OCI-LY1 (cell line): Measurements from ENCODE around the gene TMEM37.

Source experiments
- H2AFZ ChIP-seq: fragments of 200-600 bp; sonication (generic), shearing (Covaris generic); 2 replicates; pipeline ENCODE4 v1.6.0; 2014; ENCODE audit warnings: antibody characterized with exemption, mild to moderate bottlenecking, low read length
- H3F3A ChIP-seq: fragments of 200-600 bp; sonication (generic), shearing (Covaris generic); 2 replicates; pipeline ENCODE4 v1.6.0; 2014; ENCODE audit warnings: mild to moderate bottlenecking, antibody characterized with exemption, low read length, moderate library complexity; ENCODE audit not compliant: insufficient read depth
- H3K27ac ChIP-seq: fragments of 200-600 bp; sonication (generic); 2 replicates; pipeline ENCODE4 v1.5.1; 2014; ENCODE audit warnings: low read length, mixed run types, mild to moderate bottlenecking, low read depth; ENCODE audit not compliant: poor library complexity, severe bottlenecking
- H3K27me3 ChIP-seq: fragments of 200-600 bp; sonication (generic); 2 replicates; pipeline ENCODE4 v1.6.0; 2014; ENCODE audit warnings: antibody characterized with exemption, mild to moderate bottlenecking, low read length, moderate library complexity; ENCODE audit not compliant: insufficient read depth
- H3K36me3 ChIP-seq: fragments of 200-600 bp; sonication (generic); 2 replicates; pipeline ENCODE4 v1.6.1; 2014; ENCODE audit warnings: mild to moderate bottlenecking, antibody characterized with exemption, low read length, moderate library complexity, mixed read lengths; ENCODE audit not compliant: insufficient read depth
- H3K4me1 ChIP-seq: fragments of 200-600 bp; sonication (generic); 2 replicates; pipeline ENCODE4 v1.5.1; 2014; ENCODE audit warnings: mild to moderate bottlenecking, low read length, moderate library complexity; ENCODE audit not compliant: insufficient read depth, severe bottlenecking
- H3K4me2 ChIP-seq: fragments of 200-600 bp; sonication (generic), shearing (Covaris generic); 2 replicates; pipeline ENCODE4 v1.6.1; 2014; ENCODE audit warnings: low read length
- H3K4me3 ChIP-seq: fragments of 200-600 bp; sonication (generic); 2 replicates; pipeline ENCODE4 v1.5.1; 2014; ENCODE audit warnings: low read length, low read depth, mild to moderate bottlenecking, mixed read lengths; ENCODE audit not compliant: poor library complexity, severe bottlenecking
- H3K79me2 ChIP-seq: fragments of 200-600 bp; shearing (Covaris generic); 2 replicates; pipeline ENCODE4 v1.6.1; 2016; ENCODE audit warnings: mixed run types, low read length, mixed read lengths; ENCODE audit not compliant: insufficient read depth
- H3K9ac ChIP-seq: fragments of 200-600 bp; sonication (generic), shearing (Covaris generic); 2 replicates; pipeline ENCODE4 v1.6.1; 2014; ENCODE audit warnings: mild to moderate bottlenecking, low read length, mixed read lengths
- H3K9me2 ChIP-seq: fragments of 200-600 bp; sonication (generic), shearing (Covaris generic); 2 replicates; pipeline ENCODE4 v1.6.1; 2014; ENCODE audit warnings: low read depth, mild to moderate bottlenecking, low read length, mixed read lengths
- H3K9me3 ChIP-seq: fragments of 200-600 bp; shearing (Covaris generic); 2 replicates; pipeline ENCODE4 v1.6.1; 2014; ENCODE audit warnings: low read length, mixed read lengths
- H4K20me1 ChIP-seq: fragments of 200-600 bp; sonication (generic), shearing (Covaris generic); 2 replicates; pipeline ENCODE4 v1.6.0; 2016; ENCODE audit warnings: mild to moderate bottlenecking, low read length; ENCODE audit not compliant: insufficient read depth
- EZH2 ChIP-seq: fragments of 200-600 bp; sonication (generic), shearing (Covaris generic); IDR thresholded peaks from 2 replicates; pipeline ENCODE4 v1.8.0; 2017; ENCODE audit warnings: borderline replicate concordance, mixed run types, mild to moderate bottlenecking, antibody characterized with exemption, low read length, moderate library complexity, mixed read lengths
- TF ChIP-seq, protein P1 (sequence below): fragments of 200-600 bp; sonication (generic), shearing (Covaris generic); IDR thresholded peaks from 2 replicates; pipeline ENCODE4 v1.5.1; 2017; ENCODE audit warnings: mild to moderate bottlenecking, antibody characterized with exemption, low read length, moderate library complexity, mixed read lengths

The TMEM37 gene

GRCh38 chr2:119476301-119477112 lies 44.9 kb downstream of the TMEM37 start:
- no peaks in the 10 kb centered on the region for H3K9me3 ChIP-seq
- H2AFZ ChIP-seq = no peak overlapping the region
- no peak overlapping the region for H3K4me2 ChIP-seq
- H3K9me2 ChIP-seq = no peaks in the 10 kb centered on the region
- no peak overlapping the region for H3K4me3 ChIP-seq
- H3K9ac ChIP-seq = no peak overlapping the region
- H4K20me1 ChIP-seq = no peaks in the 10 kb centered on the region
- no peaks in the 10 kb centered on the region for H3K27me3 ChIP-seq
- H3F3A ChIP-seq = no peaks in the 10 kb centered on the region
- no peaks in the 10 kb centered on the region for H3K79me2 ChIP-seq
- TF ChIP-seq, protein P1, sequence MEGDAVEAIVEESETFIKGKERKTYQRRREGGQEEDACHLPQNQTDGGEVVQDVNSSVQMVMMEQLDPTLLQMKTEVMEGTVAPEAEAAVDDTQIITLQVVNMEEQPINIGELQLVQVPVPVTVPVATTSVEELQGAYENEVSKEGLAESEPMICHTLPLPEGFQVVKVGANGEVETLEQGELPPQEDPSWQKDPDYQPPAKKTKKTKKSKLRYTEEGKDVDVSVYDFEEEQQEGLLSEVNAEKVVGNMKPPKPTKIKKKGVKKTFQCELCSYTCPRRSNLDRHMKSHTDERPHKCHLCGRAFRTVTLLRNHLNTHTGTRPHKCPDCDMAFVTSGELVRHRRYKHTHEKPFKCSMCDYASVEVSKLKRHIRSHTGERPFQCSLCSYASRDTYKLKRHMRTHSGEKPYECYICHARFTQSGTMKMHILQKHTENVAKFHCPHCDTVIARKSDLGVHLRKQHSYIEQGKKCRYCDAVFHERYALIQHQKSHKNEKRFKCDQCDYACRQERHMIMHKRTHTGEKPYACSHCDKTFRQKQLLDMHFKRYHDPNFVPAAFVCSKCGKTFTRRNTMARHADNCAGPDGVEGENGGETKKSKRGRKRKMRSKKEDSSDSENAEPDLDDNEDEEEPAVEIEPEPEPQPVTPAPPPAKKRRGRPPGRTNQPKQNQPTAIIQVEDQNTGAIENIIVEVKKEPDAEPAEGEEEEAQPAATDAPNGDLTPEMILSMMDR = peak; percentile 93
- no peak for TF ChIP-seq EZH2
- H3K4me1 ChIP-seq = no peaks in the 10 kb centered on the region
- H3K27ac ChIP-seq = no peak overlapping the region
- no peaks in the 10 kb centered on the region for H3K36me3 ChIP-seq

DNA sequence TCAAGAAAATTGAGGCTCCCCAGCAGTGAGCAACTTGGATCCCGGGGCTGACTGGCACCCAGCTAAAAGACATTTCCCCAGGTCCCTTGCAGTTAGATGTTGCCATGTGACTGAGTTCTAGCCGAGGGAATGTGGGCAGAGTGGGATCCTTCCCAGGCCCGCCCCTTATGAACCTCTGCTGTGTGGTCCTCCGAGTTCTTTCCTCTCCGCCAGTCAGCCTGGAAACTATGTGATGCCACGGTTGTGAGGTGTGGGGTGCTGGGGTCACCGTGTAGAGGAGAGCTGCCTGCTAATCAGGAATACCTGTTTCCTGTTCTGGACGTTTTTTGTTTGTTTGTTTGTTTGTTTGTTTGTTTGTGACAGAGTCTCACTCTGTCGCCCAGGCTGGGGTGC lies 45.5 kb downstream of the TMEM37 start:
- no peaks in the 10 kb centered on the region for H3K4me1 ChIP-seq
- H2AFZ ChIP-seq = no peak overlapping the region
- no peaks in the 10 kb centered on the region for H3K27me3 ChIP-seq
- H3K4me2 ChIP-seq = no peak overlapping the region
- no peaks in the 10 kb centered on the region for H3K79me2 ChIP-seq
- no peaks in the 10 kb centered on the region for H3K9me3 ChIP-seq
- no peaks in the 10 kb centered on the region for H3K36me3 ChIP-seq
- H3K27ac ChIP-seq = no peak overlapping the region
- H3F3A ChIP-seq = no peaks in the 10 kb centered on the region
- TF ChIP-seq, protein P1 = no peak
- TF ChIP-seq EZH2 = no peak
- no peak overlapping the region for H3K4me3 ChIP-seq
- no peak overlapping the region for H3K9ac ChIP-seq
- no peaks in the 10 kb centered on the region for H3K9me2 ChIP-seq
- H4K20me1 ChIP-seq = no peaks in the 10 kb centered on the region

DNA sequence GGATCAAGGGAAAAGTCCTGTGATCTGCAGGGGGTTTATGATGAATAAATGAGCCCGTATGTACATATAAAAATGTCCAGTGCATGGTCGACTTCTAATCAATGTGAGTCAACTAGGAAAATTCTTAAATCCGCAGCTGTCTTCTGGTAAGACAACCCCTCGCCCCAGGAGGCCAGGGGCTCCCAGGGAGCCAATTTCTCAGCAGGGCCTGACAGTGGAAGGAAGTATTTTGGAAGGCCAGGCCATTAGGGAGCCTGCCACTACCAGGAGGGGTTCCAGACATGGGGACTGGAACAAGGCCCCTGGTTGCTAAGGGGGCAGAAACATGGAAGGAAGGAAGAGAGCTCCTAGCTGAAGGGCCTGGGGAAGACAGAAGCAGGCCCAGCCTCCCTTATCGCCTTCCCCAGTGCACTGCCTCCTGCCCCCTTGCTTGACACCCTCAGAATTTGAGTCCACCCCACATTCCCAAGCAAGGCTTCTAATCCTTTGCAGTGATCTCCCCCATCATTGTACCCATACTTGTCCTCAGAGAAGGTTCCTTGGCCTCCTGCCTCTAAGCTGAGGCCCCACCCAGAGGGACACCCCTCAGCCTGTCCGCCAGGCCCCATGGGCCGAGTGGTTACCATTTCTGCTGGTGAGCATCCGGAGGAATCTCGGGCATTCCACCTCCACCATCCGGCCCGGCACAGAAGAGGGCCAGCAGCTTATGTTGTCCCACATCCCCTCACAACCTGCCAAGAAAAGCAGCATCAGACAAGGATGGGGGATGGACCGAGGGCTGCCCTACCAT lies 46.7 kb downstream of the TMEM37 start:
- H3K36me3 ChIP-seq = no peaks in the 10 kb centered on the region
- no peak overlapping the region for H3K4me3 ChIP-seq
- no peaks in the 10 kb centered on the region for H3F3A ChIP-seq
- H3K9me3 ChIP-seq = no peaks in the 10 kb centered on the region
- TF ChIP-seq, protein P1 = no peak
- no peak for TF ChIP-seq EZH2
- no peaks in the 10 kb centered on the region for H3K9me2 ChIP-seq
- H2AFZ ChIP-seq = no peak overlapping the region
- H3K9ac ChIP-seq = no peak overlapping the region
- H3K27ac ChIP-seq = no peak overlapping the region
- H3K27me3 ChIP-seq = no peaks in the 10 kb centered on the region
- no peaks in the 10 kb centered on the region for H3K79me2 ChIP-seq
- H4K20me1 ChIP-seq = no peaks in the 10 kb centered on the region
- no peaks in the 10 kb centered on the region for H3K4me1 ChIP-seq
- no peak overlapping the region for H3K4me2 ChIP-seq
